Esophagus squamous epithelium (tissue), 5 donors: ENCODE results near the gene RERE. TPM values are rescaled to one million over a fixed set of nuclear protein-coding genes. Genes with fewer than 3 reads are reported as not detected.

Source experiments
- DNase-seq: peaks from one replicate; lab custom pipeline; 2025; lab: John Stamatoyannopoulos, UW
- H3K27ac ChIP-seq, 4 donors: fragments of 200-600 bp; sonication (generic); one replicate each; pipeline ENCODE4 v1.5.1; 2016 to 2019; ENCODE audit warnings: mild to moderate bottlenecking in 1 of 4
- H3K27me3 ChIP-seq, 4 donors: fragments of 200-600 bp; sonication (generic); 1 replicate in 3 of 4; 2 replicates in 1 of 4; pipeline versions ENCODE4 v1.5.1 to v1.6.0; 2017 to 2021; ENCODE audit warnings: antibody characterized with exemption in 1 of 4
- H3K36me3 ChIP-seq, 3 donors: fragments of 200-600 bp; sonication (generic); one replicate each; pipeline ENCODE4 v1.5.1; 2016 to 2019
- H3K4me1 ChIP-seq, 3 donors: fragments of 200-600 bp; sonication (generic); one replicate each; pipeline ENCODE4 v1.5.1; 2017 to 2019
- H3K4me3 ChIP-seq, 4 donors: fragments of 200-600 bp; sonication (generic); 1 replicate in 3 of 4; 2 replicates in 1 of 4; pipeline ENCODE4 v1.5.1; 2016 to 2019; ENCODE audit warnings: mild to moderate bottlenecking in 2 of 4, moderate library complexity in 1 of 4
- H3K9me3 ChIP-seq, 3 donors: fragments of 200-600 bp; sonication (generic); one replicate each; pipeline ENCODE4 v1.5.1; 2016 to 2019
- CTCF ChIP-seq, 6 experiments: fragments of 450-650 bp in 4 of 6; fragments of 200-600 bp in 2 of 6; sonication (generic) in 2 of 6; IDR thresholded peaks; one replicate each; pipeline ENCODE4 v1.5.1; 2016 to 2019; ENCODE audit warnings: antibody characterized with exemption in 6 of 6, mild to moderate bottlenecking in 4 of 6, moderate library complexity in 4 of 6
- POLR2A ChIP-seq, 4 donors: fragments of 450-650 bp; IDR thresholded peaks; one replicate each; pipeline ENCODE4 v1.6.1; 2017; ENCODE audit warnings: antibody characterized with exemption in 4 of 4, mild to moderate bottlenecking in 4 of 4, moderate library complexity in 3 of 4
- WGBS, 2 donors: methylation state at CpG; one replicate each; pipeline ENCODE4 v1.1.5; 2018; 5-methylcytosine and 5-hydroxymethylcytosine counted together
- intact Hi-C: fragments of 100-400 bp; cut with DNase I; formaldehyde crosslinking; loops from one replicate; pipeline ENCODE4 v1.15.0; 2022
- total RNA-seq, 4 donors: library from RNA; depleted of rRNA; stranded (reverse); fragments of >200 nt; gene quantifications; one replicate each; pipeline ENCODE4 v1.1.0, GENCODE V29; 2016
- donor health status: DM: yes; HTN: yes; CAD: no.

RERE gene
- total RNA-seq, 4 donors from 2014 or later = 27.5 to 56.6 (median 32.1) TPM

GRCh38 chr1:8591569-8591968 is 225.9 kb downstream of the RERE start:
- no peak for DNase-seq
- H3K36me3 ChIP-seq = no peaks in the 10 kb centered on the region
- TF ChIP-seq CTCF (IDR thresholded peaks at IDR 0.05) = no peak
- no peak for TF ChIP-seq POLR2A (IDR thresholded peaks at IDR 0.05)
- H3K4me3 ChIP-seq = no peak overlapping the region
- H3K4me1 ChIP-seq = peaks cover 0 to 40% (median 6%) of the 10 kb centered on the region in 3 donors
- WGBS, 2 donors = 51 to 63% methylated on average over 5 of the region's 5 CpGs
- no peaks in the 10 kb centered on the region for H3K9me3 ChIP-seq
- intact Hi-C loops = no loop called here
- H3K27me3 ChIP-seq = no peaks in the 10 kb centered on the region
- peak overlapping the region in 3 of 4 donors; percentile 24 to 35 (median 29) for H3K27ac ChIP-seq

DNA sequence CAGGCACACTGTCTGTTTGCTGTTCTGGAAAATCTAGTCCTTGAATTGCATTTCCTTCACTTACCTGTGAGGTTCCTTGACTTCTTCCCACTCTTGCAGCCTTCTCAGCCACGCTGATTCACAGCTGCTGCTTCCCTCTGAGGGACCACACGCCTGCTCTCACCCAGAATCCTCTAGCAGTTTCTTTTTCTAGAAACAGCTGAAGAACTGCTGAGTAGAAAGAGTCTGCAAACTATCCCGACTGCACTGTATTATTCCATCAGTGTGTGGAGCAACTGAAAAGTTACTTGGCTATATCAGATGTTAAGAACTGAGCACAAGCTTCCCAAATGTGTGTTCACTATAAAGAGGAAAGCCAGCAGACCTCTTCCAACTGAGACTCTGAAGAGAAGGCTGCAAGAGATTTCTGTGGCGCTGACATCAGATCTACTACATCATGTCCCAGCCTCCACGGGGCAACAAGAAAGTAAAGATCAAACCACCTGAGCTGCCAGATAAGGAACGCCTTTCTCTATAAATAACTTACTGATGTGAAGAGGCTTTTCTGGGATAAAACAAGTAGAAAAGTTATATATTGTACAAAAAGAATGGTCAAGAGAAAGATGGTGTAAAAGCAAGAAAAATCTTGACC is 226.6 kb downstream of the RERE start:
- Histone ChIP-seq H3K4me3 (no peak overlapping the region), H3K36me3 (no peaks in the 10 kb centered on the region), H3K27me3 (no peaks in the 10 kb centered on the region), H3K27ac (no peak overlapping the region), H3K4me1 (peaks cover 0 to 34% (median 6%) of the 10 kb centered on the region in 3 donors), H3K9me3 (no peaks in the 10 kb centered on the region)
- intact Hi-C loops = no loop called here
- 43 to 67% methylated on average over 6 of the region's 6 CpGs for WGBS, 2 donors
- TF ChIP-seq CTCF (IDR thresholded peaks at IDR 0.05) = no peak
- TF ChIP-seq POLR2A (IDR thresholded peaks at IDR 0.05) = no peak
- DNase-seq = no peak

DNA sequence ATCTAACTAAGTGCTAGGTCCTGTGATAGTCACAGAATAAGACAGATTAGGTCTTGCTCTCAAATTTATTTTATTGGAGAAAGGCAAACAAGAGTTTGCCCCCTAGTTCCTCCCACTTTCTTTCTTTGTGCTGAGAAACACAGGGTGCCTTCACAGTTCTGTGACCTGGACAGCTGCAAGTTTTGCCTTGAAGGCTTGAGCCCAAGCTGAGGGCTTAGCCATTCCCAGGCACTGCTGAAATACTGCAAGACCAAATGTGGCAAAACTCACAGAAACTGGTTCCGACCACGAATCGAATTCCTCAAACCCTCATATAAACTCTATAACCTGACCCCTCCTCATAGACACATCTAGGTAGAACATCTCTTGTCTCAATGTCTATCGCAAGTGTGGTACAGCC is 227.9 kb downstream of the RERE start:
- intact Hi-C loops = no loop called here
- no peaks in the 10 kb centered on the region for H3K9me3 ChIP-seq
- 92 to 96% methylated on average over 4 of the region's 4 CpGs for WGBS, 2 donors

DNA sequence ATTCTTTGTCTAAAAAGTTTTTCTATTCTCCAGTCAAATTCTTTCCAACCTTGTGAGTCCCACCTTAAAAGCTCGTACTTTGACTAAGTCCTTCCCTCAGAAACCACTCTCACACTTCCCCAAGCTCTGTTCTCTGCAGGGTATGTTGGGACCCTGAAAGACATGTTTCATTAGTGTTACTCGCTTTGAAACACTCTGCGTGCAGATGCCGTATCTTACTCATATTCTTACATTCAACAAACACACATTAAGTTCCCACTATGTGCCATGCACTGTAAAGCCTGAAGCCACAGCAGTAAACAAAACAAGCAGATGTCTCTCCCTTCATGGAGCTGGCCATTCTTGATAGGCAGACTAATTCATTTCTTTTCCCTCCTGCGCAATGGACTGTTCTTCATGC is 229.7 kb downstream of the RERE start:
- Histone ChIP-seq H3K27me3 (no peaks in the 10 kb centered on the region), H3K4me3 (no peak overlapping the region), H3K27ac (no peak overlapping the region), H3K36me3 (no peaks in the 10 kb centered on the region), H3K9me3 (no peaks in the 10 kb centered on the region), H3K4me1 (peaks cover 0 to 29% (median 6%) of the 10 kb centered on the region in 3 donors)
- TF ChIP-seq POLR2A (IDR thresholded peaks at IDR 0.05) (no peak), CTCF (IDR thresholded peaks at IDR 0.05) (no peak)
- intact Hi-C loops = no loop called here
- 75 to 76% methylated on average over 5 of the region's 5 CpGs for WGBS, 2 donors
- DNase-seq = no peak

More for the DNA sequence above, 227.9 kb downstream of the RERE start:
- no peak for DNase-seq
- no peak overlapping the region for H3K4me3 ChIP-seq
- H3K27me3 ChIP-seq = no peaks in the 10 kb centered on the region
- H3K4me1 ChIP-seq = peaks cover 0 to 29% (median 6%) of the 10 kb centered on the region in 3 donors
- no peak overlapping the region for H3K27ac ChIP-seq
- H3K36me3 ChIP-seq = no peaks in the 10 kb centered on the region
- TF ChIP-seq POLR2A (IDR thresholded peaks at IDR 0.05) = no peak
- no peak for TF ChIP-seq CTCF (IDR thresholded peaks at IDR 0.05)

DNA sequence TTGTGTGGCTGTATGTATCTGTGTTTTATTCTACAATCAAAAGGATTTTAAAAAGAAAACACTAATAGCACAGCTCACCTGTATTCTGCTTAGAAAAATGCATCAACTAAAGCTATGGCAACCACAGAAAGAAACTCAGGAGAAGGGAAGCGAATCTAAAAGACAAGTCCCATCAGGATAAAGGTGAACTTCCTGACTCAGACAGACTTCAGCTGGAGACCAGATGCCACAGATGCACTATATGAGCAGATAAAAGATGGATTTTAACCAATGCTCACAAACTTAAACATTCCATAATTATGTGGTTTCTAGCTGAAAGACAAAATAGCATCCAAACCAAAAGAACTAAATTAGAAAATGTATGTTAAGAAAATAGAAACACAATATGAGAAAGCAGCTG is 231.0 kb downstream of the RERE start:
- H3K4me1 ChIP-seq = peaks cover 0 to 18% (median 6%) of the 10 kb centered on the region in 3 donors
- WGBS, 2 donors = 59 to 76% methylated on average over 1 of the region's 1 CpG
- no peak overlapping the region for H3K27ac ChIP-seq
- H3K36me3 ChIP-seq = no peaks in the 10 kb centered on the region
- no peak for DNase-seq
- no peaks in the 10 kb centered on the region for H3K27me3 ChIP-seq
- H3K9me3 ChIP-seq = no peaks in the 10 kb centered on the region
- TF ChIP-seq CTCF (IDR thresholded peaks at IDR 0.05) (no peak), POLR2A (IDR thresholded peaks at IDR 0.05) (no peak)
- no peak overlapping the region for H3K4me3 ChIP-seq
- intact Hi-C loops = no loop called here
